DOHH2 (cell line): Measurements from ENCODE around the gene CCND3.

ENCODE experiments used
- H3F3A ChIP-seq: fragments of 200-600 bp; sonication (generic), shearing (Covaris generic); 2 replicates; pipeline ENCODE4 v1.6.0; 2016; ENCODE audit warnings: antibody characterized with exemption, mild to moderate bottlenecking; ENCODE audit not compliant: control insufficient read depth, insufficient read depth
- H3K27ac ChIP-seq: fragments of 200-600 bp; sonication (generic); 2 replicates; pipeline ENCODE4 v1.5.1; 2014; ENCODE audit warnings: low read depth, mild to moderate bottlenecking, low read length, moderate library complexity
- H3K27me3 ChIP-seq: fragments of 200-600 bp; sonication (generic); 2 replicates; pipeline ENCODE4 v1.6.1; 2014; ENCODE audit warnings: mild to moderate bottlenecking, low read length, mixed read lengths; ENCODE audit not compliant: control insufficient read depth
- H3K36me3 ChIP-seq: fragments of 200-600 bp; sonication (generic); 2 replicates; pipeline ENCODE4 v1.6.1; 2014; ENCODE audit warnings: mild to moderate bottlenecking, low read length, moderate library complexity, mixed read lengths; ENCODE audit not compliant: control insufficient read depth
- H3K4me1 ChIP-seq: fragments of 200-600 bp; sonication (generic); 2 replicates; pipeline ENCODE4 v1.6.1; 2014; ENCODE audit warnings: mild to moderate bottlenecking, low read length, mixed read lengths; ENCODE audit not compliant: control insufficient read depth
- H3K4me2 ChIP-seq: fragments of 200-600 bp; sonication (generic); 2 replicates; pipeline ENCODE4 v1.6.0; 2014; ENCODE audit warnings: mild to moderate bottlenecking, low read length, moderate library complexity
- H3K4me3 ChIP-seq: fragments of 200-600 bp; sonication (generic); 2 replicates; pipeline ENCODE4 v1.5.1; 2014; ENCODE audit warnings: mild to moderate bottlenecking, low read length, mixed read lengths
- H3K79me2 ChIP-seq: fragments of 200-600 bp; sonication (generic); 2 replicates; pipeline ENCODE4 v1.6.1; 2014; ENCODE audit warnings: mild to moderate bottlenecking, low read length, mixed read lengths; ENCODE audit not compliant: control insufficient read depth
- H3K9me2 ChIP-seq: fragments of 200-600 bp; sonication (generic); replicated peaks from 2 replicates; pipeline ENCODE4 v1.6.1; 2014; ENCODE audit warnings: mild to moderate bottlenecking, low read length, mixed read lengths; ENCODE audit not compliant: control insufficient read depth
- H3K9me3 ChIP-seq: fragments of 200-600 bp; sonication (generic); 2 replicates; pipeline ENCODE4 v1.6.1; 2014; ENCODE audit warnings: antibody characterized with exemption, low read length, mixed read lengths; ENCODE audit not compliant: control insufficient read depth, insufficient read depth
- H4K20me1 ChIP-seq: fragments of 200-600 bp; sonication (generic); 2 replicates; pipeline ENCODE4 v1.6.0; 2014; ENCODE audit warnings: low read depth, mild to moderate bottlenecking, antibody characterized with exemption, low read length, moderate library complexity; ENCODE audit not compliant: control insufficient read depth, insufficient read depth
- EZH2phosphoT487 ChIP-seq: fragments of 200-600 bp; sonication (generic); IDR thresholded peaks from 2 replicates; pipeline ENCODE4 v1.6.1; 2017; ENCODE audit warnings: borderline replicate concordance, mild to moderate bottlenecking, antibody characterized with exemption, low read length, moderate library complexity, mixed read lengths
- TF ChIP-seq, protein P1 (sequence below): fragments of 200-600 bp; sonication (generic); IDR thresholded peaks from one replicate; pipeline ENCODE4 v1.5.1; 2014; ENCODE audit warnings: antibody characterized with exemption, mild to moderate bottlenecking, low read depth, low read length; ENCODE audit not compliant: poor library complexity, severe bottlenecking

CCND3 gene

GRCh38 chr6:41958022-41958856, 16.6 kb upstream of the CCND3 start:
- H3K27me3 ChIP-seq = no peaks in the 10 kb centered on the region
- no peaks in the 10 kb centered on the region for H4K20me1 ChIP-seq
- TF ChIP-seq, protein P1, sequence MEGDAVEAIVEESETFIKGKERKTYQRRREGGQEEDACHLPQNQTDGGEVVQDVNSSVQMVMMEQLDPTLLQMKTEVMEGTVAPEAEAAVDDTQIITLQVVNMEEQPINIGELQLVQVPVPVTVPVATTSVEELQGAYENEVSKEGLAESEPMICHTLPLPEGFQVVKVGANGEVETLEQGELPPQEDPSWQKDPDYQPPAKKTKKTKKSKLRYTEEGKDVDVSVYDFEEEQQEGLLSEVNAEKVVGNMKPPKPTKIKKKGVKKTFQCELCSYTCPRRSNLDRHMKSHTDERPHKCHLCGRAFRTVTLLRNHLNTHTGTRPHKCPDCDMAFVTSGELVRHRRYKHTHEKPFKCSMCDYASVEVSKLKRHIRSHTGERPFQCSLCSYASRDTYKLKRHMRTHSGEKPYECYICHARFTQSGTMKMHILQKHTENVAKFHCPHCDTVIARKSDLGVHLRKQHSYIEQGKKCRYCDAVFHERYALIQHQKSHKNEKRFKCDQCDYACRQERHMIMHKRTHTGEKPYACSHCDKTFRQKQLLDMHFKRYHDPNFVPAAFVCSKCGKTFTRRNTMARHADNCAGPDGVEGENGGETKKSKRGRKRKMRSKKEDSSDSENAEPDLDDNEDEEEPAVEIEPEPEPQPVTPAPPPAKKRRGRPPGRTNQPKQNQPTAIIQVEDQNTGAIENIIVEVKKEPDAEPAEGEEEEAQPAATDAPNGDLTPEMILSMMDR = no peak
- no peak for TF ChIP-seq EZH2phosphoT487
- no peaks in the 10 kb centered on the region for H3K36me3 ChIP-seq
- H3K27ac ChIP-seq = no peak overlapping the region
- no peaks in the 10 kb centered on the region for H3K9me3 ChIP-seq
- H3K9me2 ChIP-seq = no peaks in the 10 kb centered on the region
- no peak overlapping the region for H3K4me3 ChIP-seq
- H3K79me2 ChIP-seq = no peaks in the 10 kb centered on the region
- no peaks in the 10 kb centered on the region for H3K4me1 ChIP-seq
- H3K4me2 ChIP-seq = no peak overlapping the region
- 0 out of 2 replicates have a peak, but pooled peaks cover 4% of the 10 kb centered on the region for H3F3A ChIP-seq

GRCh38 chr6:41957117-41957516, 15.5 kb upstream of the CCND3 start:
- H3K36me3 ChIP-seq = no peaks in the 10 kb centered on the region
- H3F3A ChIP-seq = 0 out of 2 replicates have a peak, but pooled peaks cover 4% of the 10 kb centered on the region
- H3K9me3 ChIP-seq = no peaks in the 10 kb centered on the region
- no peak overlapping the region for H3K27ac ChIP-seq
- no peaks in the 10 kb centered on the region for H3K79me2 ChIP-seq
- no peak overlapping the region for H3K4me2 ChIP-seq
- H3K9me2 ChIP-seq = no peaks in the 10 kb centered on the region
- H3K4me1 ChIP-seq = no peaks in the 10 kb centered on the region
- no peaks in the 10 kb centered on the region for H3K27me3 ChIP-seq
- no peak for TF ChIP-seq EZH2phosphoT487
- TF ChIP-seq, protein P1 = no peak
- H4K20me1 ChIP-seq = no peaks in the 10 kb centered on the region
- H3K4me3 ChIP-seq = no peak overlapping the region

GRCh38 chr6:41955412-41955811, 13.8 kb upstream of the CCND3 start:
- no peak for TF ChIP-seq EZH2phosphoT487
- TF ChIP-seq, protein P1 = no peak

More at GRCh38 chr6:41955412-41955811, 13.8 kb upstream of the CCND3 start:
- Histone ChIP-seq H3K9me3 (no peaks in the 10 kb centered on the region), H3K79me2 (no peaks in the 10 kb centered on the region), H3K27ac (no peak overlapping the region), H3K9me2 (no peaks in the 10 kb centered on the region), H3K4me1 (no peaks in the 10 kb centered on the region), H3K4me2 (no peak overlapping the region), H3K36me3 (no peaks in the 10 kb centered on the region), H4K20me1 (no peaks in the 10 kb centered on the region), H3F3A (0 out of 2 replicates have a peak, but pooled peaks cover 4% of the 10 kb centered on the region), H3K4me3 (no peak overlapping the region), H3K27me3 (no peaks in the 10 kb centered on the region)
